Left lung (tissue), 10 donors: Measurements from ENCODE around the gene OTOG. TPM values are rescaled to one million over a fixed set of nuclear protein-coding genes. Genes with fewer than 3 reads are reported as not detected.

Experiments used
- ATAC-seq: fragments of 200-7000 bp; cut with Tn5 transposase; one replicate; pipeline ENCODE4 v1.9.1; 2020; ENCODE audit warnings: moderate library complexity
- DNase-seq, 4 donors: peaks; one replicate each; pipeline ENCODE4 v3.0.0-alpha.2; 2013 to 2020
- H3K27ac ChIP-seq, 2 donors: fragments of 200-600 bp; sonication (generic) in 1 of 2; one replicate each; pipeline versions ENCODE4 v1.5.0 to v1.8.0; 2020 to 2021
- H3K27me3 ChIP-seq, 2 donors: fragments of 200-600 bp; sonication (generic) in 1 of 2; one replicate each; pipeline versions ENCODE4 v1.5.0 to v1.8.0; 2020 to 2021
- H3K36me3 ChIP-seq, 2 donors: fragments of 200-600 bp; sonication (generic) in 1 of 2; one replicate each; pipeline versions ENCODE4 v1.5.0 to v1.8.0; 2020 to 2021
- H3K4me1 ChIP-seq, 2 donors: fragments of 200-600 bp; one replicate each; pipeline ENCODE4 v1.8.0; 2021
- H3K4me3 ChIP-seq, 2 donors: fragments of 200-600 bp; sonication (generic) in 1 of 2; one replicate each; pipeline versions ENCODE4 v1.5.0 to v1.8.0; 2020 to 2021; ENCODE audit warnings: mild to moderate bottlenecking in 1 of 2
- H3K9me3 ChIP-seq, 2 donors: fragments of 200-600 bp; sonication (generic) in 1 of 2; one replicate each; pipeline versions ENCODE4 v1.5.0 to v1.8.0; 2020 to 2021
- intact Hi-C, 2 donors: fragments of 100-400 bp; cut with DNase I; formaldehyde crosslinking; loops; one replicate each; pipeline versions ENCODE4 v1.11.2 to v1.14.2; 2022
- polyA plus RNA-seq, 6 donors: library from polyadenylated mRNA; unstranded; fragments of 120-200 nt; gene quantifications; one replicate each; pipeline ENCODE4 v1.2.1, GENCODE V29; 2013; ENCODE audit not compliant: insufficient read length in 6 of 6
- total RNA-seq, 2 donors: library from RNA; stranded (reverse); fragmentation: NEBNext Ultra II Directional; extraction: Animal tissue kit (Norgen Biotek cat#: 25700); gene quantifications; one replicate each; pipeline ENCODE4 v1.2.1, GENCODE V29; 2021
- TF ChIP-seq, protein P1 (sequence below), 2 donors: fragments of 200-600 bp; sonication (generic) in 1 of 2; IDR thresholded peaks; one replicate each; pipeline versions ENCODE4 v1.5.0 to v1.8.0; 2021; ENCODE audit warnings: antibody characterized with exemption in 2 of 2
- donor health status: DM: no; HTN: yes; CAD: no.
- donor health status: DM: no; HTN: no; CAD: no.

OTOG gene
- total and polyA plus RNA-seq, 8 donors, result 0.04 to 0.24 (median 0.11) TPM; not detected in 2

DNA sequence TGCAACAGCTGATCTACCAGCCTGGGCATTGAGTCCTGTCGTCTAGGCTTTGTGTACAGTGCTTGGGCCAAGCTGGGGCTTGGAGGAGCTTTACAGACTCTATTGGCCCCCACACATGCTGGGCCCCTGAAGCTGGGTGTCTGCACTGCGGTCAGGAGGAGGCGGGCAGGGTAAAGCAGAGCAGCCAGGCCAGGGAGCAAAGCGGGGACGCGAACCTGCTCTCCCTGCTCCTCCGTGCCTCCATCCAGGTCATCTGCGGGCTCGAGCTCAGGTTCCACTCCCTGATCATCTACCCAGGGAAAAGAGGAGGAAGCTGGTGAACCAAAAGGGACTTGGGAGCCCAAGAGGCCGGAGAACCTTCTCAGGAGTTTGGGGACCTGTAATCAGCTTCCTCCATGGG is 29.9 kb upstream of the OTOG start:
- ATAC-seq (no peak), DNase-seq (peak in 1 of 4 donors; percentile 57)
- H3K36me3 ChIP-seq, result no peaks in the 10 kb centered on the region
- peaks cover 0 to 6% of the 10 kb centered on the region in 2 donors for H3K27me3 ChIP-seq
- intact Hi-C loops, result no loop called here
- TF ChIP-seq, protein P1, sequence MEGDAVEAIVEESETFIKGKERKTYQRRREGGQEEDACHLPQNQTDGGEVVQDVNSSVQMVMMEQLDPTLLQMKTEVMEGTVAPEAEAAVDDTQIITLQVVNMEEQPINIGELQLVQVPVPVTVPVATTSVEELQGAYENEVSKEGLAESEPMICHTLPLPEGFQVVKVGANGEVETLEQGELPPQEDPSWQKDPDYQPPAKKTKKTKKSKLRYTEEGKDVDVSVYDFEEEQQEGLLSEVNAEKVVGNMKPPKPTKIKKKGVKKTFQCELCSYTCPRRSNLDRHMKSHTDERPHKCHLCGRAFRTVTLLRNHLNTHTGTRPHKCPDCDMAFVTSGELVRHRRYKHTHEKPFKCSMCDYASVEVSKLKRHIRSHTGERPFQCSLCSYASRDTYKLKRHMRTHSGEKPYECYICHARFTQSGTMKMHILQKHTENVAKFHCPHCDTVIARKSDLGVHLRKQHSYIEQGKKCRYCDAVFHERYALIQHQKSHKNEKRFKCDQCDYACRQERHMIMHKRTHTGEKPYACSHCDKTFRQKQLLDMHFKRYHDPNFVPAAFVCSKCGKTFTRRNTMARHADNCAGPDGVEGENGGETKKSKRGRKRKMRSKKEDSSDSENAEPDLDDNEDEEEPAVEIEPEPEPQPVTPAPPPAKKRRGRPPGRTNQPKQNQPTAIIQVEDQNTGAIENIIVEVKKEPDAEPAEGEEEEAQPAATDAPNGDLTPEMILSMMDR (IDR thresholded peaks at IDR 0.05), result no peak
- H3K4me1 ChIP-seq, result no peaks in the 10 kb centered on the region
- H3K9me3 ChIP-seq, result no peaks in the 10 kb centered on the region
- H3K4me3 ChIP-seq, result no peak overlapping the region
- H3K27ac ChIP-seq, result no peak overlapping the region

DNA sequence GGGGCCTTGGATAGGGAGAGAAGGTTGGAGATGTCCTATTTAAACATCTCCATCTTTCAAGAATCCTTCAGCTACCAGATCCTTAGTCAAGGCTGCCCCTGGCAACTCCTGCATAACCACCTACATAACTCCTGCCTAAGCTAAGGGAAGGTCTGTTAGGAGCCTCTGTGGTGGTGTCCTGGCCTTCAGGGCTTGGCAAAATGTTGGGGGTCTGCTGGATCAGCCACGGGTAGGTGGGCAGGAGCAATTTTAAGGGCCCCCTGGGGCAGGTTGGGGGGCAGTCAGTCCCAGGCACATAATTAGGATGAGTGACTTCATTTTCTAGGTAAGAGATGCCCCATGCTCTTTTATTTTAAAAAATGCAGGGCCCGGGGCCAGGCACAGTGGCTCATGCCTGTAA is 28.7 kb upstream of the OTOG start:
- H3K4me3 ChIP-seq, result no peak overlapping the region
- H3K27ac ChIP-seq, result no peak overlapping the region
- peaks cover 0 to 6% of the 10 kb centered on the region in 2 donors for H3K27me3 ChIP-seq
- H3K4me1 ChIP-seq, result no peaks in the 10 kb centered on the region
- ATAC-seq (no peak), DNase-seq (no peak)
- no peaks in the 10 kb centered on the region for H3K9me3 ChIP-seq
- TF ChIP-seq, protein P1 (IDR thresholded peaks at IDR 0.05), result no peak
- no peaks in the 10 kb centered on the region for H3K36me3 ChIP-seq
- intact Hi-C loops, result no loop called here

DNA sequence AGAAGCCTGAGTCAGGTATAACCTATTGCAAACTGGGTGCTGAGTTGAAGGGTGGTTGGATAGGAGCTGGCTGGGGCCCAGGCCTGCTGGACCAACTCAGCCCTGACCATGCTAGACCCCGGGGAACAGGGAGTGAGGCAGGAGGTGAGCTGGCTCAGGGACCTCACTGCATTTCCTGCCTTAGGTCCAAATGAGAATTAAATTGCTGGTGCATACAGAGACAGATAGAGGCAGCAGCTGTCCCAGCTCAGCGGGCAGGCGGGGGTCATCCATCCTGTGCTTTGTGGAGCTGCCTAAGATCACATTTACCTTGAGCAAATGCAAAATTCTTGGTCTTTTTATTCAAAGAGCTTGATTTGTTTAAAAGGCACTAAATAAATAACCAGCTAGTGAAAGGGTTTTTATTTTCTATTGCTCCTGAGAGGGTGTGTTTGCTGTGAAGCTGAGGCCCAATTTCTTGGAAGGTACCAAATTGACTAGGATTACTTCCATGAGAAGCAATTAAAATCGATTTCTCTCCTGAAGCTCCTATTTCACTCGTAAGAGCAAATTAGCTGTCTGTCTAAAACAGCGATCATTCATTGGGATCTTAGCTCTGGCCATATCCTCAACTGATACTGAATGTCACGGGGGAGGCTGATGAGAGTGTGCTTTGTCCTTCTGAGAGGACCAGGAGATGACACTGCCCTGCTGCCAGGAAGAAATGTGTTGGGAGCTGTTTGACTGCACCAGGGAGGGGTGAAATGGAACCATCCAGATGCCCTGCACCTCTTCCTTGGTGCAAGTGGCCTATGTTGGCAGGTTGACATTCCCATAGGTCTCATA is 27.8 kb upstream of the OTOG start:
- ATAC-seq, result no peak
- TF ChIP-seq, protein P1 (IDR thresholded peaks at IDR 0.05), result no peak
- DNase-seq, result no peak
- no peaks in the 10 kb centered on the region for H3K36me3 ChIP-seq
- H3K27me3 ChIP-seq, result peaks cover 0 to 6% of the 10 kb centered on the region in 2 donors
- H3K9me3 ChIP-seq, result no peaks in the 10 kb centered on the region
- no peak overlapping the region for H3K4me3 ChIP-seq
- H3K4me1 ChIP-seq, result no peaks in the 10 kb centered on the region
- intact Hi-C loops, result no loop called here
- no peak overlapping the region for H3K27ac ChIP-seq

DNA sequence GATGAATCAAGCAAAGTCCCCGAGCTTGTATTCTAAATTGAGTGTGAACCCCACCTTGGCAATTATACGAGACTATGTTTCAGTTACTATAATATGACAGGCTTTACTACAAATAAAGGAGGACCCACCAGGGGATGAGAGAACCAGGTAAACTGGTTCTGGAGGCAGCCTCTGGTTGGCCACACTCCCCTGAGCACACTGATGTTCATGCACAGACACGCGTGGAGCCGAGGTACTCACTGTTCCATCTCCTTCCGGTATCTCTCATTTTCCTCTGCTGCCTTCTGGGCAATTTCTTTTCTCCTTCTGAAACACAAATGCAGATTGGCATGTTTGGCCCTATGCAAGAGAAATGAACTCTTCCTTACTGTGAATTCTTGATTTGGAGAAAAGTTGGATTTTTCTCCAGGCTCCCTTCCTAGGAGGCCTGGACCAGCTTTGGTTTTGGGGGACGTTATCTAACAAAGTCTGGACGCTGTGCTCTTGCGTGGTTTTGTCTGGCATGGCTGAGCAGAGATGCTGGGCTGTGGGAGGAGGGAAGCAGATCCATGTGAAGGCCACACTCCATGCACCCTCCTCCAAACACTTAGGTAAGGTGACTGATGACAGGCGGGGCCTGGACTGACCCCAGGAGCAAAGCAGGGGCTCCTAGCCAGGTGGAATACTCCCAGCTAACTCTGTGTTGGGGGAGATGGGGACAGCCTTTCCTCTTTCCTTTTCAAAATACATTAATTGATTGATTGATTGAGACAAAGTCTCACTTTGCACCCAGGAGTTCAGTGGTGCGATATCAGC is 25.8 kb upstream of the OTOG start:
- Histone ChIP-seq H3K4me3 (no peak overlapping the region), H3K9me3 (no peaks in the 10 kb centered on the region), H3K27me3 (peaks cover 0 to 6% of the 10 kb centered on the region in 2 donors), H3K27ac (no peak overlapping the region), H3K36me3 (no peaks in the 10 kb centered on the region), H3K4me1 (no peaks in the 10 kb centered on the region)
- DNase-seq (no peak), ATAC-seq (no peak)
- intact Hi-C loops, result no loop called here
- TF ChIP-seq, protein P1 (IDR thresholded peaks at IDR 0.05), result no peak

DNA sequence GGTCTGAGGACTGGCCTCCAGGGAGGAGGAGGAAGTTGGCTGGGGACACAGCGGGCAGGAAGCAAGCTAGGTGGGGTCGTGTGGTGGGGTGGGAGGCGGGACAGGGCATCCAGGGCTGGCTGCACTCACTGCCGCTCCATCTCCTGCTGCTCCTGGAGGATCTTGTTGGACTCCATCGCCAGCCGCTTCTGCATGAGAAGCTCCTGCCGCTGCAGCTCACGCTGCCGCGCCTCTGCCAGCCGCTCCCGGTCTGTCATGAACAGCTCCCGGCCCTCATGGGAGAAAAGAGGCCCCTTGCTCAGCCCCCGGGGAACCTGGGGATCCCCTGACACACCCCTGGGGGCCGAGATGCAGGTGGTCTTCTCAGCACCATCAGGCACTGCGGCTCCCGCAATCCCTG is 24.4 kb upstream of the OTOG start:
- H3K9me3 ChIP-seq, result no peaks in the 10 kb centered on the region
- DNase-seq (peak in 1 of 4 donors; percentile 67), ATAC-seq (no peak)
- intact Hi-C loops, result no loop called here
- no peaks in the 10 kb centered on the region for H3K36me3 ChIP-seq
- H3K27me3 ChIP-seq, result peaks cover 0 to 6% of the 10 kb centered on the region in 2 donors
- H3K4me1 ChIP-seq, result no peaks in the 10 kb centered on the region
- no peak overlapping the region for H3K27ac ChIP-seq
- H3K4me3 ChIP-seq, result no peak overlapping the region
- TF ChIP-seq, protein P1 (IDR thresholded peaks at IDR 0.05), result no peak
